HG02588 (cell line): ENCODE measurements around the gene AKT1.
A peak's percentile ranks its signal among the peaks of the same experiment; 100 is the strongest.
"Not testable (repeated sequence)": the region's sequence is repeated elsewhere in the genome, so short reads cannot be mapped to it uniquely, and the experiment has no call there.

Experiments
- ATAC-seq: cut with Tn5 transposase; IDR thresholded peaks from one replicate; pipeline ENCODE4 v1.9.1; 2021; ENCODE audit warnings: mild to moderate bottlenecking, moderate library complexity; ENCODE audit not compliant: unreplicated experiment

Gene AKT1

DNA sequence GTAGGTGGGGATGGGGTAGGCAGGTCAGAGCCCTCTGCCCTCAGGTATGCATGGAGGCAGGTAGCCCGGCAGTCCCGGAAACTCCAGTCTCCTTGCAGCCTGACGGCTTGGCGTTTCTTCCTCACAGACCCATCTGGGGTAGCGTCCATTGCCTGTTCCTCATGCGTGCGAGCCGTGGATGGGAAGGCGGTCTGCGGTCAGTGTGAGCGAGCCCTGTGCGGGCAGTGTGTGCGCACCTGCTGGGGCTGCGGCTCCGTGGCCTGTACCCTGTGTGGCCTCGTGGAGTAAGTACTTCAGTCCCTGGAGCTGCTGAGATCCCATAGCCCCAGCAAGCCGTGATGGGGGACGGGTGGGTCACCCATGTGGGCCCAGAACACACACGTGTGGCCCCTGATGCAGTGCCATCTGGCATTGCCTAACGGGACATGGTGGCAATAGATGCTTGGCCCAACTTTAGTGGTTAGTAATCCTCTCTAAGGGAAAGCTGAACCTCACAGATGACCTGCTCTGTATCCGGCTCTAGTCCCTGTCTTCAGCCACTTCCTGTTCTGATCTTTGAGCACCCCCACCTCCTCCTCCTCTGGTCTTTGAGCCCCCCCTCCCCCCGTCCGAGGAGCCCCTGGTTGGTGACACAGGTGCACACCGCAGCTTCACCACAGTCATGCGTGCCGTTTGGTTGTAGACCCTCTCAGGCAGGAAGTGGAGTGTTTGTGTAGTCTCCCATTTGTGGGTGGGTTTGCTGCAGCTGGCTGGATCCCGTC lies 38.9 kb downstream of the AKT1 start:
- ATAC-seq: no peak

DNA sequence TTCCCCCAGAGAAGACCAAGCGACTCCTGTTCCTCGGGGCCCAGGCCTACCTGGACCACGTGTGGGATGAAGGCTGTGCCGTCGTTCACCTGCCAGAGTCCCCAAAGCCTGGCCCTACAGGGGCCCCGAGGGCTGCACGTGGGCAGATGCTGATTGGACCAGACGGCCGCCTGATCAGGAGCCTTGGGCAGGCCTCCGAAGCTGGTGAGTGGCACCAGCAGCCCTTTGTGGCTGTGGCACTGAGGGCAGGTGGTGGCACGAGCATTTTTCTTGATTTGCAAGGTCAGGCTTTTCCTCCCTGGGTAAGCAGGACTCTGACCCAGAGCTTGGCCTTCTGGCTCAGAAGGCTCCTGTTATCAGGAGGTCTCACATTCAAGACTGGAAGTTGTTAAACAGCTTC lies 39.9 kb downstream of the AKT1 start:
- ATAC-seq: no peak

DNA sequence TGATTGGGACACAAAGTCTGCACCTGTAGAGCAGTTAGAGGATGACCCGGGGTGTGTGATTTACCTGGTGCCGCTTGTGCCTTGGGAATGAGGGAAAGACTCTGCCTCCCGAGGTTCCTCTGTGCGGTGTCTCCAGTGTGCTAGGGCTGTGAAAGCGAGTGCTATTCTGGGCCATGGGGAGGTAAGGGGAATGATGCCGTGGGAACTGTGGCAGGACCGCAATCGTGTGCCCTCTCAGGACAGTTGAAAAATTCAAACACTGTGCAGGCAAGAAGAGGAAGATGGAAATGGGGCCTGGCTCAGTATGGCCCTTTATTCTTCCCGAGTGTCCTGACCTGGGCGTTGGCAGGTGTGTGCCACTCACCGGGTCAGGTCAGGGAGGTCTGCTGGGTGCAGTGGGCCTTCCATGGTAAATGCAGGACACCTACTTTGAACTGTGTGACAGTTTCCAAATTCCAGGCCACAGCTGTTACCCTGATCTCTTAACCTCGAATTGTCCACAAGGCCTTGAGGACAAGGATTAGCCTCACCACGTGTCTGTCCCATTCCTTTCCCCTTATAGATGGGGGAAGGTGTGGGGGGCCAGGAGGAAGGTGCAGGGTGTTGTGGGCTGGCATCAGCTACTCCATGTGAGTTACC lies 41.2 kb downstream of the AKT1 start:
- ATAC-seq: no peak

- ATAC-seq: no peak
Observed at GRCh38 chr14:104753528-104754212, 41.9 kb downstream of the AKT1 start.

GRCh38 chr14:104752735-104753527 lies 42.6 kb downstream of the AKT1 start, which contains the start of gene SIVA1:
Gene SIVA1, plus strand, starts transcription at chr14:104753147. Its CDS starts 55 bp downstream, at chr14:104753202.
- ATAC-seq: peak; percentile 84

GRCh38 chr14:104752423-104752734 lies 43.2 kb downstream of the AKT1 start:
- ATAC-seq: peak; percentile 3

- ATAC-seq: no peak
Observed at GRCh38 chr14:104751539-104752422, 43.8 kb downstream of the AKT1 start.

DNA sequence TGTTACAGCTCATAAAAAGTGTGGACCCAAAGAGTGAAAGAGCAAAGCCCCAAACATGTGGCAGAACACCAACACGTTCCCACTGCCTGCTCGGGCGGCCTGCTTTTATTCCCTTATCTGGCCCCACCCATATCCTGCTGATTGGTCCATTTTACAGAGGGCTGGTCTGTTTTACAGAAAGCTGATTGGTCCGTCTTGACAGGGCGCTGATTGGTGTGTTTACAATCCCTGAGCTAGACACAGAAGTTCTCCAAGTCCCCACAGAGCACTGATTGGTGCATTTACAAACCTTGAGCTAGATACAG lies 44.8 kb downstream of the AKT1 start:
- ATAC-seq: not testable (repeated sequence)

DNA sequence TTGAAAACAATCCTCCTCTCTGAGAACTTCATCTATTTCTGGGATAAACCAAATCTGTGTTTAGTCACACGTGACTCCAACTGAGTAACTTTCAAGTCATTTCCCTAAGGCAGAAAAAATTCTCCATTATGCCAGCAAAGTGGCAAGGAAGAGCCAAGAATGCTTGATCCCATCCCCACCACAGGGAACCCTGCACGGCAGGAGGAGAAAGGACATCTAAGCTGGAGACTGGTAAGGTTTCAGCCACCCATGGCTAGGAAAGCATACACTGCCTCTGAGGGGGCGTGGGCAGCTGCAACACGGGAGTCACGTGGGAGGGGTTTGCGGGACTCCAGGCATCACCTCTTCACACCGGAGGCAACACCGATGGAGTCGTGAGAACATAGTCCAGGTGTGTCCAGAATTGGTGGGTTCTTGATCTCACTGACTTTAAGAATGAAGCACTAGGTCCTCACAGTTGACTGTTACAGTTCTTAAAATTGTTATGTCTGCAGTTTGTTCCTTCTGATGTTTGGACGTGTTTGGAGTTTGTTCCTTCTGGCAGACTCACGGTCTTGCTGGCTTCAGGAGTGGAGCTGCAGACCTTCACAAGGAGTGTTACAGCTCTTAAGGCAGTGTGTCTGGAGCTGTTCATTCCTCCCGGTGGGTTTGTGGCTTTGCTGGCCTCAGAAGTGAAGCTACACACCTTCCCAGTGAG lies 45.3 kb downstream of the AKT1 start:
- no peak for ATAC-seq

- no peak for ATAC-seq
Observed at GRCh38 chr14:104749111-104749649, 46.4 kb downstream of the AKT1 start.

DNA sequence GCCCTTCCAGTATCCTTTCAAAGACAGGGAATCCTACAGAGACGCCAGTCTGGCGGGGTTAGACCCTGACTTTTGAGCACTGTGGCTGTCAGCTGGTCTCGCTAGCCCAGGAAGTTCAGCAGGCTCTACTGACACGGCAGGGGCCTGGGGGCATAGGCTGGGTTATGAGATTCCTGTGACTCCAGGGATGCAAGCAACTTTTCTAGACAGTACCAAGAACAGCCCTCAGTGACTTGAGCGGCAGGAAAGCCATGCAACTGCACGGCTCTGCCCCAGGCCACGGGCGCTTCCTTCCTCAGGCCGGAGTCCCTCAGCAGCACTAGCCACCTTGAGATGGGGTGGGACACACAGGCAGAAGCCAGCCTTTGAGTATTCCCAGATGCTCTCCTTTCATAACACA lies 47.7 kb downstream of the AKT1 start:
- no peak for ATAC-seq

GRCh38 chr14:104746934-104747481 lies 48.5 kb downstream of the AKT1 start:
- ATAC-seq: no peak

- ATAC-seq: no peak
Observed at GRCh38 chr14:104746071-104746545, 49.4 kb downstream of the AKT1 start.

GRCh38 chr14:104745431-104745830 lies 50.1 kb downstream of the AKT1 start:
- ATAC-seq: no peak

DNA sequence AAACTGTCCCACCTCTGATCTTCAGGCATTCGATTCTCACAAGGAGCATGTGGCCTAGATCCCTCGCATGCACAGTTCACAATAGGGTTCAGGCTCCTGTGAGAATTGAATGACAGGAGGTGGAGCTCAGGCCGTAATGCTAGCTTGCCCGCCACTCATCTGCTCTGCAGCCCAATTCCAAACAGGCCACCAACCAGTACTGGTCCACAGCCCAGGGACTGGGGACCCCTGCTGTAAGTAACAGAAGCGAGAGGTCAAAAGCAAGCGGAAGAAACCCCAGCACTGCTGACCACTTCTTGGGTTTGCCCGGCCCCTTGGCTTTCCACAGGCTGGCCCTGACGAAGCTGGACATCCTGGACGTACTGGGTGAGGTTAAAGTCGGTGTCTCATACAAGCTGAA lies 51.1 kb downstream of the AKT1 start:
- ATAC-seq: no peak

- no peak for ATAC-seq
Observed at GRCh38 chr14:104743461-104744380, 51.8 kb downstream of the AKT1 start.

GRCh38 chr14:104742586-104743455 lies 52.7 kb downstream of the AKT1 start:
- no peak for ATAC-seq
